Astrocyte of the spinal cord (primary cell): ENCODE results near the gene DOCK7.
A peak's percentile ranks its signal among the peaks of the same experiment; 100 is the strongest.

Source experiments
- DNase-seq: peaks from one replicate; pipeline ENCODE4 v3.0.0; 2011; ENCODE audit warnings: low read depth, low spot score
- H3K4me3 ChIP-seq: 2 replicates; pipeline ENCODE4 v1.5.1; 2011; ENCODE audit warnings: low read depth, mild to moderate bottlenecking, low read length, moderate library complexity
- in situ Hi-C: cut with HindIII; loops from 2 replicates; pipeline ENCODE4 v1.10.0; 2017; ENCODE audit warnings: low sequenced_read_pairs
- TF ChIP-seq, protein P1 (sequence below): IDR thresholded peaks from 2 replicates; pipeline ENCODE4 v1.5.1; 2012; ENCODE audit warnings: low read depth, mild to moderate bottlenecking, low read length, inconsistent platforms

Gene DOCK7

GRCh38 chr1:62476525-62477219, 211.5 kb downstream of the DOCK7 start:
- in situ Hi-C loops = no loop called here
- DNase-seq = no peak
- no peak overlapping the region for H3K4me3 ChIP-seq
- TF ChIP-seq, protein P1, sequence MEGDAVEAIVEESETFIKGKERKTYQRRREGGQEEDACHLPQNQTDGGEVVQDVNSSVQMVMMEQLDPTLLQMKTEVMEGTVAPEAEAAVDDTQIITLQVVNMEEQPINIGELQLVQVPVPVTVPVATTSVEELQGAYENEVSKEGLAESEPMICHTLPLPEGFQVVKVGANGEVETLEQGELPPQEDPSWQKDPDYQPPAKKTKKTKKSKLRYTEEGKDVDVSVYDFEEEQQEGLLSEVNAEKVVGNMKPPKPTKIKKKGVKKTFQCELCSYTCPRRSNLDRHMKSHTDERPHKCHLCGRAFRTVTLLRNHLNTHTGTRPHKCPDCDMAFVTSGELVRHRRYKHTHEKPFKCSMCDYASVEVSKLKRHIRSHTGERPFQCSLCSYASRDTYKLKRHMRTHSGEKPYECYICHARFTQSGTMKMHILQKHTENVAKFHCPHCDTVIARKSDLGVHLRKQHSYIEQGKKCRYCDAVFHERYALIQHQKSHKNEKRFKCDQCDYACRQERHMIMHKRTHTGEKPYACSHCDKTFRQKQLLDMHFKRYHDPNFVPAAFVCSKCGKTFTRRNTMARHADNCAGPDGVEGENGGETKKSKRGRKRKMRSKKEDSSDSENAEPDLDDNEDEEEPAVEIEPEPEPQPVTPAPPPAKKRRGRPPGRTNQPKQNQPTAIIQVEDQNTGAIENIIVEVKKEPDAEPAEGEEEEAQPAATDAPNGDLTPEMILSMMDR = no peak

DNA sequence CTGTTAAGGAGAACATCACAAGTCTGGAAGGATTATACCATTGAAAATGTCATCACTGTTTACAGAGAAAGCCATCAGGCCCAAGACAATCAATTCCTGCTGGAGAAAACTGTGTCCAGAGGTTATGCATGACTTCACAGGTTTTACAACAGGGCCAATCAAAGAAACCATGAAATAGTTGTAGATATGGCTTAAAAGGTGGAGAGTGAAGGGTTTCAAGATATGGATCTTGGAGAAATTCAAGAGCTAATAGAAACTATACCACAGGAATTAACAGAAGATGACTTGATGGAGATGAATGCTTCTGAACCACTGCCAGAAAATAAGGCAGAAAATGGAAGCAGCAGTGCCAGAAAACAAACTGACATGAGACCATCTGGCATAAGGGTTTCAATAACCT, 221.1 kb downstream of the DOCK7 start:
- DNase-seq = no peak
- no peak overlapping the region for H3K4me3 ChIP-seq
- in situ Hi-C loops = no loop called here
- TF ChIP-seq, protein P1 = no peak

DNA sequence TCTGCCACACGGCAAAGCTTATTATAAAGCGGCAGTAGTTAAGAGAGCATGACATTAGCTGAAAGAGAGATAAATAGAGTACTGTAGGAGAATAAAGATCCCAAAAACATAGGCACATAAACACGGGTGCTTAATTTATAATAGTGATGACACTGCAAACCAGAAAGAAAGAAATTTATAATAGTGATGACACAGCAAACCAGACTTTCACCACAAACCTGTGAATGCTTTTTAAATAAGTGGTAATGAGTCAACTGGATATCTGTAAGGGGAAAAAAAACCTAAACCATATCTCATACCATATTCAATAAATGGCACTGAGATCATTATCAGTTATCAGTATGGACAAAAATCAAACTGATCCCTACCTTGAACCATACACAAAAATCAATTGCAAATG, 225.8 kb downstream of the DOCK7 start:
- TF ChIP-seq, protein P1 = no peak
- DNase-seq = peak; percentile 11
- in situ Hi-C loops = no loop called here
- no peak overlapping the region for H3K4me3 ChIP-seq

GRCh38 chr1:62457955-62458354, 230.2 kb downstream of the DOCK7 start:
- no peak for DNase-seq
- in situ Hi-C loops = no loop called here
- TF ChIP-seq, protein P1 = no peak
- no peak overlapping the region for H3K4me3 ChIP-seq

DNA sequence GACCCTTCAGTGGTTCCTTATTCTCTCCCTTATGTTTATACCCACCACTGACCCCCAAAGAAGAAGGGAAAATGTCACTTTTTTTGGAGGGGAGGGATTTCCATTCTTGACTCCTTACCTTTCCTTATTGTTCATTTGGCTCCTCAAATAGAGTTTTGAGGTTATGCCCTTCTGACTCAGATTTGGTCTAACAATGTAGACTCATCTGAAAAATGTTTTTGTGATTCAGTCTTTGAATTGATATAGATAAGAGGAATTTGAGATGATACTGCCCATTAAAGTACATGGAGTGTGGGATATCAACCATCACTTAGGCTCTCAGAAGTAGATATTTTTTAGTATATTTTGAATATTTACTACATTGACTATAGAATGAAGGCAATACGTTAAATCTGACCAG, 235.2 kb downstream of the DOCK7 start:
- in situ Hi-C loops = no loop called here
- H3K4me3 ChIP-seq = no peak overlapping the region
- DNase-seq = no peak
- TF ChIP-seq, protein P1 = no peak

DNA sequence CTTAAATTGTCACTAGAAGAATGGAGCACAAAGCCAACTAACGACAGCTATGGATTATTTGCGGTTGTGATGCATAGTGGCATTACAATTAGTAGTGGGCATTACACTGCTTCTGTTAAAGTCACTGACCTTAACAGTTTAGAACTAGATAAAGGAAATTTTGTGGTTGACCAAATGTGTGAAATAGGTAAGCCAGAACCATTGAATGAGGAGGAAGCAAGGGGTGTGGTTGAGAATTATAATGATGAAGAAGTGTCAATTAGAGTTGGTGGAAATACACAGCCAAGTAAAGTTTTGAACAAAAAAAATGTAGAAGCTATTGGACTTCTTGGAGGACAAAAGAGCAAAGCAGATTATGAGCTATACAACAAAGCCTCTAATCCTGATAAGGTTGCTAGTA, 237.9 kb downstream of the DOCK7 start:
- no peak overlapping the region for H3K4me3 ChIP-seq
- in situ Hi-C loops = no loop called here
- DNase-seq = no peak
- TF ChIP-seq, protein P1 = no peak
